K562 (cell line): ENCODE results near the gene ETS2.

Experiments
- BRD4 ChIP-seq: fragments of 200-600 bp; sonication (generic); IDR thresholded peaks from 2 replicates; pipeline ENCODE4 v1.6.1; 2017; ENCODE audit warnings: inconsistent platforms
- MYC ChIP-seq, 2 experiments: fragments of 250-450 bp in 1 of 2; sonication (Bioruptor Pico) in 1 of 2; IDR thresholded peaks; 2 replicates each; pipeline versions ENCODE4 v1.5.1 to v1.6.1; 2012 to 2021; ENCODE audit warnings: low read depth in 2 of 2, borderline replicate concordance in 1 of 2, improper control_type of control experiment in 1 of 2, low read length in 1 of 2, mild to moderate bottlenecking in 1 of 2, moderate library complexity in 1 of 2
- NR1H2 ChIP-seq: sonication (generic); formaldehyde crosslinking; IDR thresholded peaks from 2 replicates; pipeline ENCODE4 v1.4.0; 2020; ENCODE audit warnings: mild to moderate bottlenecking, missing genetic modification reagents
- POLR2A ChIP-seq: fragments of 450-650 bp; conservative IDR thresholded peaks from 2 replicates; pipeline ENCODE4 v1.6.1; 2016
- RAD21 ChIP-seq, 2 experiments: fragments of 250-450 bp in 1 of 2; fragments of 450-650 bp in 1 of 2; sonication (Bioruptor Pico) in 1 of 2; formaldehyde crosslinking in 1 of 2; IDR thresholded peaks in 1 of 2; conservative IDR thresholded peaks in 1 of 2; 2 replicates each; pipeline versions ENCODE4 v1.4.0 to v1.8.0; 2020 to 2022; ENCODE audit warnings: mild to moderate bottlenecking in 2 of 2, moderate library complexity in 1 of 2
- SMAD1 ChIP-seq: fragments of 150-350 bp; IDR thresholded peaks from 2 replicates; pipeline ENCODE4 v1.6.1; 2014; ENCODE audit warnings: low read length, low read depth; ENCODE audit not compliant: partially characterized antibody
- ZNF274 ChIP-seq: IDR thresholded peaks from 2 replicates; pipeline ENCODE4 v1.6.1; 2011; ENCODE audit warnings: low read depth, mild to moderate bottlenecking, low read length, moderate library complexity, borderline replicate concordance
- ZNF324 ChIP-seq: fragments of 250-450 bp; sonication (Bioruptor Pico); IDR thresholded peaks from 2 replicates; pipeline ENCODE4 v1.4.0; 2020; ENCODE audit warnings: mild to moderate bottlenecking
- ZNF436 ChIP-seq: fragments of 250-450, 450-650 bp; sonication (Bioruptor Pico); formaldehyde crosslinking; IDR thresholded peaks from 2 replicates; pipeline ENCODE4 v1.7.0; 2020; ENCODE audit warnings: mild to moderate bottlenecking
- TF ChIP-seq, protein P1 (sequence below): sonication (generic); formaldehyde crosslinking; IDR thresholded peaks from 2 replicates; pipeline ENCODE4 v1.9.0; 2022; ENCODE audit warnings: mild to moderate bottlenecking, missing genetic modification reagents
- TF ChIP-seq, protein P2 (sequence below): sonication (generic); formaldehyde crosslinking; IDR thresholded peaks from 2 replicates; pipeline ENCODE4 v1.8.1; 2023; ENCODE audit warnings: mild to moderate bottlenecking, missing genetic modification reagents
- TF ChIP-seq, protein P3 (sequence below), 3 experiments: IDR thresholded peaks in 2 of 3; conservative IDR thresholded peaks in 1 of 3; 2 replicates each; pipeline ENCODE4 v1.5.1; 2011 to 2012; ENCODE audit warnings: low read length in 3 of 3, mild to moderate bottlenecking in 3 of 3, control low read depth in 2 of 3, improper control_type of control experiment in 1 of 3, inconsistent platforms in 1 of 3, low read depth in 1 of 3, mixed read lengths in 1 of 3, moderate library complexity in 1 of 3; ENCODE audit not compliant: insufficient read depth in 2 of 3
- TF ChIP-seq, protein P4 (sequence below): sonication (generic); formaldehyde crosslinking; IDR thresholded peaks from 2 replicates; pipeline ENCODE4 v1.4.0; 2020; ENCODE audit warnings: mild to moderate bottlenecking, missing genetic modification reagents

DNA sequence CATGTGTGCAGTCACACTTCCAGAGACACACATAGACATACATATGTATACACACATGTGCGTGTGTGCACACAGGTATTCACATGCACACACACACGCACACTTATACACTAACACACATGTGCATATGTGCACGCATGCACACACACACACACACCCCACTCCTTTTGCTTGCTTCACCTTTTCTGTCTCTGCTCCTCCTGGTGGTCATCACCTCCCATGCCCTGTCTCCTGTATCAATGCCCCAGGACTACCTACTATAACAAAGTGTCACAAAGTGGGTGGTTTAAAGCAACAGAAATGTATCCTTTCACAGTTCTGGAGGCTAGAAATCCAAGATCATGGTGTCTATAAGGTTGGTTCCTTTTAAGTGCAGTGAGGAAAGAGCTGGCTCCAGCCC, 27.4 kb downstream of the ETS2 start:
- TF ChIP-seq MYC (IDR thresholded peaks at IDR 0.05; ENCODE audit: low read depth, low read length), result no peak
- TF ChIP-seq MYC (CRISPR knock-in tag; IDR thresholded peaks at IDR 0.05; ENCODE audit: borderline replicate concordance, low read depth), result no peak
- TF ChIP-seq, protein P1, sequence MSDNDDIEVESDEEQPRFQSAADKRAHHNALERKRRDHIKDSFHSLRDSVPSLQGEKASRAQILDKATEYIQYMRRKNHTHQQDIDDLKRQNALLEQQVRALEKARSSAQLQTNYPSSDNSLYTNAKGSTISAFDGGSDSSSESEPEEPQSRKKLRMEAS, result no peak
- TF ChIP-seq, protein P2, sequence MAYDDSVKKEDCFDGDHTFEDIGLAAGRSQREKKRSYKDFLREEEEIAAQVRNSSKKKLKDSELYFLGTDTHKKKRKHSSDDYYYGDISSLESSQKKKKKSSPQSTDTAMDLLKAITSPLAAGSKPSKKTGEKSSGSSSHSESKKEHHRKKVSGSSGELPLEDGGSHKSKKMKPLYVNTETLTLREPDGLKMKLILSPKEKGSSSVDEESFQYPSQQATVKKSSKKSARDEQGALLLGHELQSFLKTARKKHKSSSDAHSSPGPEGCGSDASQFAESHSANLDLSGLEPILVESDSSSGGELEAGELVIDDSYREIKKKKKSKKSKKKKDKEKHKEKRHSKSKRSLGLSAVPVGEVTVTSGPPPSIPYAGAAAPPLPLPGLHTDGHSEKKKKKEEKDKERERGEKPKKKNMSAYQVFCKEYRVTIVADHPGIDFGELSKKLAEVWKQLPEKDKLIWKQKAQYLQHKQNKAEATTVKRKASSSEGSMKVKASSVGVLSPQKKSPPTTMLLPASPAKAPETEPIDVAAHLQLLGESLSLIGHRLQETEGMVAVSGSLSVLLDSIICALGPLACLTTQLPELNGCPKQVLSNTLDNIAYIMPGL (CRISPR knock-in tag), result no peak
- peak in 1 of 2 experiments; percentile 42; a peak in 2 of 4 replicates for TF ChIP-seq RAD21 (CRISPR knock-in tag; conservative IDR thresholded peaks at IDR 0.05 in 1 of 2, IDR thresholded peaks at IDR 0.05 in 1 of 2)
- TF ChIP-seq SMAD1, result no peak
- TF ChIP-seq ZNF324 (CRISPR knock-in tag), result no peak
- no peak for TF ChIP-seq NR1H2 (CRISPR knock-in tag)
- no peak for TF ChIP-seq ZNF436
- TF ChIP-seq, protein P3, sequence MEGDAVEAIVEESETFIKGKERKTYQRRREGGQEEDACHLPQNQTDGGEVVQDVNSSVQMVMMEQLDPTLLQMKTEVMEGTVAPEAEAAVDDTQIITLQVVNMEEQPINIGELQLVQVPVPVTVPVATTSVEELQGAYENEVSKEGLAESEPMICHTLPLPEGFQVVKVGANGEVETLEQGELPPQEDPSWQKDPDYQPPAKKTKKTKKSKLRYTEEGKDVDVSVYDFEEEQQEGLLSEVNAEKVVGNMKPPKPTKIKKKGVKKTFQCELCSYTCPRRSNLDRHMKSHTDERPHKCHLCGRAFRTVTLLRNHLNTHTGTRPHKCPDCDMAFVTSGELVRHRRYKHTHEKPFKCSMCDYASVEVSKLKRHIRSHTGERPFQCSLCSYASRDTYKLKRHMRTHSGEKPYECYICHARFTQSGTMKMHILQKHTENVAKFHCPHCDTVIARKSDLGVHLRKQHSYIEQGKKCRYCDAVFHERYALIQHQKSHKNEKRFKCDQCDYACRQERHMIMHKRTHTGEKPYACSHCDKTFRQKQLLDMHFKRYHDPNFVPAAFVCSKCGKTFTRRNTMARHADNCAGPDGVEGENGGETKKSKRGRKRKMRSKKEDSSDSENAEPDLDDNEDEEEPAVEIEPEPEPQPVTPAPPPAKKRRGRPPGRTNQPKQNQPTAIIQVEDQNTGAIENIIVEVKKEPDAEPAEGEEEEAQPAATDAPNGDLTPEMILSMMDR (IDR thresholded peaks at IDR 0.05 in 2 of 3, conservative IDR thresholded peaks at IDR 0.05 in 1 of 3; ENCODE audit: insufficient read depth in 2 of 3, low read depth in 1 of 3, low read length in 3 of 3), result peak; percentile 20 to 54 (median 39); a peak in 4 of 6 replicates
- TF ChIP-seq ZNF274, result no peak
- TF ChIP-seq, protein P4, sequence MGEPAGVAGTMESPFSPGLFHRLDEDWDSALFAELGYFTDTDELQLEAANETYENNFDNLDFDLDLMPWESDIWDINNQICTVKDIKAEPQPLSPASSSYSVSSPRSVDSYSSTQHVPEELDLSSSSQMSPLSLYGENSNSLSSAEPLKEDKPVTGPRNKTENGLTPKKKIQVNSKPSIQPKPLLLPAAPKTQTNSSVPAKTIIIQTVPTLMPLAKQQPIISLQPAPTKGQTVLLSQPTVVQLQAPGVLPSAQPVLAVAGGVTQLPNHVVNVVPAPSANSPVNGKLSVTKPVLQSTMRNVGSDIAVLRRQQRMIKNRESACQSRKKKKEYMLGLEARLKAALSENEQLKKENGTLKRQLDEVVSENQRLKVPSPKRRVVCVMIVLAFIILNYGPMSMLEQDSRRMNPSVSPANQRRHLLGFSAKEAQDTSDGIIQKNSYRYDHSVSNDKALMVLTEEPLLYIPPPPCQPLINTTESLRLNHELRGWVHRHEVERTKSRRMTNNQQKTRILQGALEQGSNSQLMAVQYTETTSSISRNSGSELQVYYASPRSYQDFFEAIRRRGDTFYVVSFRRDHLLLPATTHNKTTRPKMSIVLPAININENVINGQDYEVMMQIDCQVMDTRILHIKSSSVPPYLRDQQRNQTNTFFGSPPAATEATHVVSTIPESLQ (CRISPR knock-in tag), result no peak
- no peak for TF ChIP-seq POLR2A
- TF ChIP-seq BRD4, result no peak
